GM23338 (cell line): Measurements from ENCODE around the gene GPHN. TPM values are rescaled to one million over a fixed set of nuclear protein-coding genes. Genes with fewer than 3 reads are reported as not detected.

ENCODE experiments used
- ATAC-seq: fragments of 200-7000 bp; cut with Tn5 transposase; 3 replicates; pipeline ENCODE4 v1.9.1; 2020
- DNase-seq: peaks from one replicate; pipeline ENCODE4 v3.0.0-alpha.2; 2015; ENCODE audit warnings: low spot score
- H2AFZ ChIP-seq: fragments of 200-600 bp; sonication (generic); 2 replicates; pipeline ENCODE4 v1.8.0; 2016; ENCODE audit warnings: antibody characterized with exemption, mild to moderate bottlenecking, moderate library complexity
- H3F3A ChIP-seq: fragments of 200-600 bp; sonication (generic); replicated peaks from 2 replicates; pipeline ENCODE4 v1.8.0; 2017; ENCODE audit warnings: antibody characterized with exemption, mixed run types, low read depth
- H3K27ac ChIP-seq: fragments of 200-600 bp; sonication (generic); 2 replicates; pipeline ENCODE4 v1.6.1; 2016; ENCODE audit warnings: low read depth
- H3K27me3 ChIP-seq: fragments of 200-600 bp; sonication (generic); 2 replicates; pipeline ENCODE4 v1.8.0; 2016; ENCODE audit warnings: mild to moderate bottlenecking, mixed run types, moderate library complexity; ENCODE audit not compliant: insufficient read depth
- H3K36me3 ChIP-seq: fragments of 200-600 bp; sonication (generic); 2 replicates; pipeline ENCODE4 v1.8.0; 2016; ENCODE audit warnings: mild to moderate bottlenecking; ENCODE audit not compliant: insufficient read depth
- H3K4me1 ChIP-seq: fragments of 200-600 bp; sonication (generic); 2 replicates; pipeline ENCODE4 v1.8.0; 2016; ENCODE audit warnings: mild to moderate bottlenecking, moderate library complexity; ENCODE audit not compliant: insufficient read depth
- H3K4me2 ChIP-seq: fragments of 200-600 bp; sonication (generic); 2 replicates; pipeline ENCODE4 v1.7.1; 2017; ENCODE audit warnings: mixed run types
- H3K4me3 ChIP-seq: fragments of 200-600 bp; sonication (generic); 2 replicates; pipeline ENCODE4 v1.6.1; 2016; ENCODE audit warnings: mixed run types
- H3K79me2 ChIP-seq: fragments of 200-600 bp; sonication (generic); replicated peaks from 2 replicates; pipeline ENCODE4 v1.8.0; 2017; ENCODE audit warnings: mild to moderate bottlenecking; ENCODE audit not compliant: insufficient read depth
- H3K9me2 ChIP-seq: fragments of 200-600 bp; sonication (generic); 2 replicates; pipeline ENCODE4 v1.8.0; 2017; ENCODE audit not compliant: insufficient read depth
- H4K20me1 ChIP-seq: fragments of 200-600 bp; sonication (generic); replicated peaks from 2 replicates; pipeline ENCODE4 v1.8.0; 2017; ENCODE audit warnings: mild to moderate bottlenecking; ENCODE audit not compliant: insufficient read depth
- H3K27ac Mint-ChIP-seq: 2 replicates; pipeline ENCODE4 v1.8.0; 2020; ENCODE audit warnings: inconsistent platforms, mild to moderate bottlenecking, moderate library complexity, mixed read lengths
- H3K27me3 Mint-ChIP-seq: 3 replicates; pipeline ENCODE4 v1.8.0; 2022; ENCODE audit warnings: low read depth, mild to moderate bottlenecking, moderate library complexity, mixed read lengths, inconsistent platforms; ENCODE audit not compliant: insufficient read depth, poor library complexity
- H3K36me3 Mint-ChIP-seq: 3 replicates; pipeline ENCODE4 v1.8.0; 2021; ENCODE audit warnings: low read depth, mild to moderate bottlenecking, inconsistent platforms, moderate library complexity, mixed read lengths
- H3K4me1 Mint-ChIP-seq: 3 replicates; pipeline ENCODE4 v1.8.0; 2020; ENCODE audit warnings: mild to moderate bottlenecking, inconsistent platforms, mixed read lengths
- H3K4me3 Mint-ChIP-seq: 3 replicates; pipeline ENCODE4 v1.8.0; 2021; ENCODE audit warnings: moderate library complexity, mild to moderate bottlenecking, inconsistent platforms, mixed read lengths
- H3K9me3 Mint-ChIP-seq: 3 replicates; pipeline ENCODE4 v1.8.0; 2020; ENCODE audit warnings: moderate library complexity, mild to moderate bottlenecking, inconsistent platforms, mixed read lengths
- CREB1 ChIP-seq: fragments of 250-450 bp; sonication (Bioruptor Pico); IDR thresholded peaks from 2 replicates; pipeline ENCODE4 v1.5.0; 2020; ENCODE audit warnings: low read depth, mild to moderate bottlenecking, moderate library complexity
- EZH2 ChIP-seq: fragments of 200-600 bp; sonication (generic); IDR thresholded peaks from one replicate; pipeline ENCODE4 v1.8.0; 2017; ENCODE audit warnings: antibody characterized with exemption, mild to moderate bottlenecking, low read depth; ENCODE audit not compliant: unreplicated experiment
- EZH2phosphoT487 ChIP-seq: fragments of 200-600 bp; sonication (generic); IDR thresholded peaks from one replicate; pipeline ENCODE4 v1.8.1; 2018; ENCODE audit warnings: antibody characterized with exemption; ENCODE audit not compliant: unreplicated experiment
- JUNB ChIP-seq: IDR thresholded peaks from one replicate; pipeline ENCODE4 v1.6.1; 2016; ENCODE audit warnings: antibody characterized with exemption; ENCODE audit not compliant: unreplicated experiment
- NANOG ChIP-seq: IDR thresholded peaks from 2 replicates; pipeline ENCODE4 v1.6.1; 2016; ENCODE audit warnings: antibody characterized with exemption, borderline replicate concordance
- POLR2AphosphoS5 ChIP-seq: IDR thresholded peaks from 2 replicates; pipeline ENCODE4 v1.6.1; 2016; ENCODE audit warnings: antibody characterized with exemption, low read depth
- STAT1 ChIP-seq: IDR thresholded peaks from one replicate; pipeline ENCODE4 v1.6.1; 2016; ENCODE audit warnings: antibody characterized with exemption; ENCODE audit not compliant: unreplicated experiment
- ZNF114 ChIP-seq: fragments of 250-450 bp; sonication (Bioruptor Pico); IDR thresholded peaks from 2 replicates; pipeline ENCODE4 v1.5.0; 2020; ENCODE audit warnings: mild to moderate bottlenecking, moderate library complexity
- ZNF331 ChIP-seq: fragments of 250-450 bp; sonication (Bioruptor Pico); IDR thresholded peaks from 2 replicates; pipeline ENCODE4 v1.5.0; 2020; ENCODE audit warnings: low read depth, mild to moderate bottlenecking, moderate library complexity
- polyA plus RNA-seq: library from polyadenylated mRNA; unstranded; fragments of >200 nt; fragmentation: Nextera tagmentation; extraction: Ambion mirVana; gene quantifications from 2 replicates; pipeline ENCODE4 v1.2.1, GENCODE V29; 2016
- total RNA-seq: library from RNA; depleted of rRNA; stranded (reverse); fragments of >200 nt; shearing (Covaris generic); gene quantifications from 2 replicates; pipeline ENCODE4 v1.2.3, GENCODE V29; 2014
- TF ChIP-seq, protein P1 (sequence below): fragments of 250-450 bp; sonication (Bioruptor Pico); IDR thresholded peaks from 2 replicates; pipeline ENCODE4 v1.5.0; 2020; ENCODE audit warnings: mild to moderate bottlenecking, moderate library complexity
- TF ChIP-seq, protein P2 (sequence below), 2 experiments: fragments of 200-600 bp in 1 of 2; sonication (generic) in 1 of 2; conservative IDR thresholded peaks; 2 replicates each; pipeline versions ENCODE4 v1.5.1 to v1.6.1; 2016 to 2017; ENCODE audit warnings: antibody characterized with exemption in 2 of 2, low read depth in 2 of 2, mild to moderate bottlenecking in 2 of 2, moderate library complexity in 1 of 2
- TF ChIP-seq, protein P3 (sequence below): IDR thresholded peaks from one replicate; pipeline ENCODE4 v1.6.1; 2018; ENCODE audit warnings: antibody characterized with exemption; ENCODE audit not compliant: unreplicated experiment
- TF ChIP-seq, protein P4 (sequence below): IDR thresholded peaks from 2 replicates; pipeline ENCODE4 v1.6.1; 2016; ENCODE audit warnings: antibody characterized with exemption

Gene GPHN
- total and polyA plus RNA-seq, 2 experiments from 2014 or later, result 17.6 to 20.6 TPM

DNA sequence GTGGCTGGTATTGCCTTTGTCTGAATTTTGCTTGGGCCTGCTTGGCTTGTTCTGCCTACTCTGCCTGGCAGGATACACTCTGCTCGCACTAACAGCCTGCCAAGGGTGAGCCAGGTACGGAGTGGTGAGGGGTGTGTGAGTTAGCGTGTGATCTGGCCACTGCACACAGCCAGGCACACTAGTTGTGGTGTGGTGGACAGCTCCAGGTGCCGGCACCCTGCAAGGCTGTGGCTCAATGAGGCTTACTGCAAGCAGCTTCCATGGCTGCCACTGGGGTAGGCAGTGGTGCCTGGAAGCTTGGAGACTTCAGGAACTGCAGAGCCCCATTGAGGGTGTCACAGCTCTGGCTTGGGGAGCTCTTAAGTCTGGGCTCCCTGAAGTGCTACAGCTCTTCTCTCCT lies 87.4 kb downstream of the GPHN start:
- Mint-ChIP-seq H3K36me3 (peaks cover 10% of the 10 kb centered on the region; the same call in 2 of the 3 replicates), H3K27me3 (peaks cover 2% of the 10 kb centered on the region), H3K4me3 (no peak overlapping the region), H3K27ac (no peak overlapping the region), H3K4me1 (no peaks in the 10 kb centered on the region), H3K9me3 (peaks cover 23% of the 10 kb centered on the region)
- Histone ChIP-seq H3K4me3 (no peak overlapping the region), H3K79me2 (0 out of 2 replicates have a peak, but pooled peaks cover 9% of the 10 kb centered on the region), H4K20me1 (no peaks in the 10 kb centered on the region), H3K4me1 (no peaks in the 10 kb centered on the region), H3K27me3 (no peaks in the 10 kb centered on the region), H3K36me3 (no peaks in the 10 kb centered on the region), H3K27ac (no peak overlapping the region), H2AFZ (no peak overlapping the region), H3K4me2 (no peak overlapping the region), H3F3A (no peaks in the 10 kb centered on the region), H3K9me2 (no peaks in the 10 kb centered on the region; the same call in none of the 2 replicates)
- DNase-seq (no peak), ATAC-seq (no peak)
- no peak for TF ChIP-seq EZH2phosphoT487
- TF ChIP-seq ZNF114 (CRISPR knock-in tag), result no peak
- TF ChIP-seq, protein P1, sequence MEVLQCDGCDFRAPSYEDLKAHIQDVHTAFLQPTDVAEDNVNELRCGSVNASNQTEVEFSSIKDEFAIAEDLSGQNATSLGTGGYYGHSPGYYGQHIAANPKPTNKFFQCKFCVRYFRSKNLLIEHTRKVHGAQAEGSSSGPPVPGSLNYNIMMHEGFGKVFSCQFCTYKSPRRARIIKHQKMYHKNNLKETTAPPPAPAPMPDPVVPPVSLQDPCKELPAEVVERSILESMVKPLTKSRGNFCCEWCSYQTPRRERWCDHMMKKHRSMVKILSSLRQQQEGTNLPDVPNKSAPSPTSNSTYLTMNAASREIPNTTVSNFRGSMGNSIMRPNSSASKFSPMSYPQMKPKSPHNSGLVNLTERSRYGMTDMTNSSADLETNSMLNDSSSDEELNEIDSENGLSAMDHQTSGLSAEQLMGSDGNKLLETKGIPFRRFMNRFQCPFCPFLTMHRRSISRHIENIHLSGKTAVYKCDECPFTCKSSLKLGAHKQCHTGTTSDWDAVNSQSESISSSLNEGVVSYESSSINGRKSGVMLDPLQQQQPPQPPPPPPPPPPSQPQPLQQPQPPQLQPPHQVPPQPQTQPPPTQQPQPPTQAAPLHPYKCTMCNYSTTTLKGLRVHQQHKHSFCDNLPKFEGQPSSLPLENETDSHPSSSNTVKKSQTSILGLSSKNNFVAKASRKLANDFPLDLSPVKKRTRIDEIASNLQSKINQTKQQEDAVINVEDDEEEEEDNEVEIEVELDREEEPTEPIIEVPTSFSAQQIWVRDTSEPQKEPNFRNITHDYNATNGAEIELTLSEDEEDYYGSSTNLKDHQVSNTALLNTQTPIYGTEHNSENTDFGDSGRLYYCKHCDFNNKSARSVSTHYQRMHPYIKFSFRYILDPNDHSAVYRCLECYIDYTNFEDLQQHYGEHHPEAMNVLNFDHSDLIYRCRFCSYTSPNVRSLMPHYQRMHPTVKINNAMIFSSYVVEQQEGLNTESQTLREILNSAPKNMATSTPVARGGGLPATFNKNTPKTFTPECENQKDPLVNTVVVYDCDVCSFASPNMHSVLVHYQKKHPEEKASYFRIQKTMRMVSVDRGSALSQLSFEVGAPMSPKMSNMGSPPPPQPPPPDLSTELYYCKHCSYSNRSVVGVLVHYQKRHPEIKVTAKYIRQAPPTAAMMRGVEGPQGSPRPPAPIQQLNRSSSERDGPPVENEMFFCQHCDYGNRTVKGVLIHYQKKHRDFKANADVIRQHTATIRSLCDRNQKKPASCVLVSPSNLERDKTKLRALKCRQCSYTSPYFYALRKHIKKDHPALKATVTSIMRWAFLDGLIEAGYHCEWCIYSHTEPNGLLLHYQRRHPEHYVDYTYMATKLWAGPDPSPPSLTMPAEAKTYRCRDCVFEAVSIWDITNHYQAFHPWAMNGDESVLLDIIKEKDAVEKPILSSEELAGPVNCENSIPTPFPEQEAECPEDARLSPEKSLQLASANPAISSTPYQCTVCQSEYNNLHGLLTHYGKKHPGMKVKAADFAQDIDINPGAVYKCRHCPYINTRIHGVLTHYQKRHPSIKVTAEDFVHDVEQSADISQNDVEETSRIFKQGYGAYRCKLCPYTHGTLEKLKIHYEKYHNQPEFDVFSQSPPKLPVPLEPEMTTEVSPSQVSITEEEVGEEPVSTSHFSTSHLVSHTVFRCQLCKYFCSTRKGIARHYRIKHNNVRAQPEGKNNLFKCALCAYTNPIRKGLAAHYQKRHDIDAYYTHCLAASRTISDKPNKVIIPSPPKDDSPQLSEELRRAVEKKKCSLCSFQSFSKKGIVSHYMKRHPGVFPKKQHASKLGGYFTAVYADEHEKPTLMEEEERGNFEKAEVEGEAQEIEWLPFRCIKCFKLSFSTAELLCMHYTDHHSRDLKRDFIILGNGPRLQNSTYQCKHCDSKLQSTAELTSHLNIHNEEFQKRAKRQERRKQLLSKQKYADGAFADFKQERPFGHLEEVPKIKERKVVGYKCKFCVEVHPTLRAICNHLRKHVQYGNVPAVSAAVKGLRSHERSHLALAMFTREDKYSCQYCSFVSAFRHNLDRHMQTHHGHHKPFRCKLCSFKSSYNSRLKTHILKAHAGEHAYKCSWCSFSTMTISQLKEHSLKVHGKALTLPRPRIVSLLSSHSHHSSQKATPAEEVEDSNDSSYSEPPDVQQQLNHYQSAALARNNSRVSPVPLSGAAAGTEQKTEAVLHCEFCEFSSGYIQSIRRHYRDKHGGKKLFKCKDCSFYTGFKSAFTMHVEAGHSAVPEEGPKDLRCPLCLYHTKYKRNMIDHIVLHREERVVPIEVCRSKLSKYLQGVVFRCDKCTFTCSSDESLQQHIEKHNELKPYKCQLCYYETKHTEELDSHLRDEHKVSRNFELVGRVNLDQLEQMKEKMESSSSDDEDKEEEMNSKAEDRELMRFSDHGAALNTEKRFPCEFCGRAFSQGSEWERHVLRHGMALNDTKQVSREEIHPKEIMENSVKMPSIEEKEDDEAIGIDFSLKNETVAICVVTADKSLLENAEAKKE (CRISPR knock-in tag), result no peak
- TF ChIP-seq, protein P2, sequence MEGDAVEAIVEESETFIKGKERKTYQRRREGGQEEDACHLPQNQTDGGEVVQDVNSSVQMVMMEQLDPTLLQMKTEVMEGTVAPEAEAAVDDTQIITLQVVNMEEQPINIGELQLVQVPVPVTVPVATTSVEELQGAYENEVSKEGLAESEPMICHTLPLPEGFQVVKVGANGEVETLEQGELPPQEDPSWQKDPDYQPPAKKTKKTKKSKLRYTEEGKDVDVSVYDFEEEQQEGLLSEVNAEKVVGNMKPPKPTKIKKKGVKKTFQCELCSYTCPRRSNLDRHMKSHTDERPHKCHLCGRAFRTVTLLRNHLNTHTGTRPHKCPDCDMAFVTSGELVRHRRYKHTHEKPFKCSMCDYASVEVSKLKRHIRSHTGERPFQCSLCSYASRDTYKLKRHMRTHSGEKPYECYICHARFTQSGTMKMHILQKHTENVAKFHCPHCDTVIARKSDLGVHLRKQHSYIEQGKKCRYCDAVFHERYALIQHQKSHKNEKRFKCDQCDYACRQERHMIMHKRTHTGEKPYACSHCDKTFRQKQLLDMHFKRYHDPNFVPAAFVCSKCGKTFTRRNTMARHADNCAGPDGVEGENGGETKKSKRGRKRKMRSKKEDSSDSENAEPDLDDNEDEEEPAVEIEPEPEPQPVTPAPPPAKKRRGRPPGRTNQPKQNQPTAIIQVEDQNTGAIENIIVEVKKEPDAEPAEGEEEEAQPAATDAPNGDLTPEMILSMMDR (conservative IDR thresholded peaks at IDR 0.05; ENCODE audit: low read depth in 2 of 2), result no peak
- TF ChIP-seq STAT1, result no peak
- TF ChIP-seq, protein P3, sequence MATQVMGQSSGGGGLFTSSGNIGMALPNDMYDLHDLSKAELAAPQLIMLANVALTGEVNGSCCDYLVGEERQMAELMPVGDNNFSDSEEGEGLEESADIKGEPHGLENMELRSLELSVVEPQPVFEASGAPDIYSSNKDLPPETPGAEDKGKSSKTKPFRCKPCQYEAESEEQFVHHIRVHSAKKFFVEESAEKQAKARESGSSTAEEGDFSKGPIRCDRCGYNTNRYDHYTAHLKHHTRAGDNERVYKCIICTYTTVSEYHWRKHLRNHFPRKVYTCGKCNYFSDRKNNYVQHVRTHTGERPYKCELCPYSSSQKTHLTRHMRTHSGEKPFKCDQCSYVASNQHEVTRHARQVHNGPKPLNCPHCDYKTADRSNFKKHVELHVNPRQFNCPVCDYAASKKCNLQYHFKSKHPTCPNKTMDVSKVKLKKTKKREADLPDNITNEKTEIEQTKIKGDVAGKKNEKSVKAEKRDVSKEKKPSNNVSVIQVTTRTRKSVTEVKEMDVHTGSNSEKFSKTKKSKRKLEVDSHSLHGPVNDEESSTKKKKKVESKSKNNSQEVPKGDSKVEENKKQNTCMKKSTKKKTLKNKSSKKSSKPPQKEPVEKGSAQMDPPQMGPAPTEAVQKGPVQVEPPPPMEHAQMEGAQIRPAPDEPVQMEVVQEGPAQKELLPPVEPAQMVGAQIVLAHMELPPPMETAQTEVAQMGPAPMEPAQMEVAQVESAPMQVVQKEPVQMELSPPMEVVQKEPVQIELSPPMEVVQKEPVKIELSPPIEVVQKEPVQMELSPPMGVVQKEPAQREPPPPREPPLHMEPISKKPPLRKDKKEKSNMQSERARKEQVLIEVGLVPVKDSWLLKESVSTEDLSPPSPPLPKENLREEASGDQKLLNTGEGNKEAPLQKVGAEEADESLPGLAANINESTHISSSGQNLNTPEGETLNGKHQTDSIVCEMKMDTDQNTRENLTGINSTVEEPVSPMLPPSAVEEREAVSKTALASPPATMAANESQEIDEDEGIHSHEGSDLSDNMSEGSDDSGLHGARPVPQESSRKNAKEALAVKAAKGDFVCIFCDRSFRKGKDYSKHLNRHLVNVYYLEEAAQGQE, result no peak
- no peak for TF ChIP-seq POLR2AphosphoS5
- TF ChIP-seq, protein P4, sequence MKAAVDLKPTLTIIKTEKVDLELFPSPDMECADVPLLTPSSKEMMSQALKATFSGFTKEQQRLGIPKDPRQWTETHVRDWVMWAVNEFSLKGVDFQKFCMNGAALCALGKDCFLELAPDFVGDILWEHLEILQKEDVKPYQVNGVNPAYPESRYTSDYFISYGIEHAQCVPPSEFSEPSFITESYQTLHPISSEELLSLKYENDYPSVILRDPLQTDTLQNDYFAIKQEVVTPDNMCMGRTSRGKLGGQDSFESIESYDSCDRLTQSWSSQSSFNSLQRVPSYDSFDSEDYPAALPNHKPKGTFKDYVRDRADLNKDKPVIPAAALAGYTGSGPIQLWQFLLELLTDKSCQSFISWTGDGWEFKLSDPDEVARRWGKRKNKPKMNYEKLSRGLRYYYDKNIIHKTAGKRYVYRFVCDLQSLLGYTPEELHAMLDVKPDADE, result no peak
- TF ChIP-seq EZH2, result no peak
- TF ChIP-seq ZNF331 (CRISPR knock-in tag), result no peak
- TF ChIP-seq JUNB, result no peak
- no peak for TF ChIP-seq CREB1 (CRISPR knock-in tag)
- no peak for TF ChIP-seq NANOG
